ENCODE measurements around the gene STK33.

Gene STK33

DNA sequence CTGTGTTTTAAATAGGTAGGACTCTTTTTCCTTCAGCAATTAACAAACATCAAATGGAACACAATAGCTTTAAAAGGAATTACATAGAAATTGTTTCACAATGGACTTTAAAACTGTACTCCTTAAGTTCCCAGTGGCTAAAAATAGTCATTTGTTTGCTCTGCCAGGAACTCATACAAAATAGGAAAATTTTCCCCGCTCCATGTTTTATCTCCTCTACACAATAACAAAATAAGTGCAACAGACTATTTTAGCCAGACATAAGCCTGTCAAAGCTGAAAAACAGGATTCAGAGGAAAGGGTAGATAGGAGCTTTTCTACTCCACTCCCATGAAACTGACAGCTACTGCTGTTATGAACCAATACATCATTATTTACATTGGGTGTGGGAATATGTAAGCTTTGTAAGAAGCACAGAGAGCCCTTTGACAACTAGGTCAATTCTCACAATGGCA is 90.1 kb downstream of the STK33 start:
- Histone ChIP-seq H3K27me3 (replicated peaks; ENCODE audit: insufficient read depth, low read length) (no peaks in the 10 kb centered on the region), H3K4me2 (ENCODE audit: low read depth, low read length) (no peak overlapping the region), H4K20me1 (ENCODE audit: insufficient read depth, low read length) (no peaks in the 10 kb centered on the region), H3K36me3 (replicated peaks; ENCODE audit: insufficient read depth, low read length) (no peaks in the 10 kb centered on the region), H3K9me3 (replicated peaks; ENCODE audit: insufficient read depth, low read length) (no peaks in the 10 kb centered on the region), H3F3A (ENCODE audit: insufficient read depth, low read length) (no peaks in the 10 kb centered on the region), H2AFZ (ENCODE audit: low read length) (no peak overlapping the region), H3K79me2 (ENCODE audit: low read length) (no peaks in the 10 kb centered on the region), H3K4me1 (ENCODE audit: low read length) (no peaks in the 10 kb centered on the region), H3K9me2 (replicated peaks; ENCODE audit: insufficient read depth, low read length) (no peaks in the 10 kb centered on the region), H3K27ac (ENCODE audit: low read length) (no peak overlapping the region), H3K4me3 (ENCODE audit: low read length) (no peak overlapping the region), H3K9ac (ENCODE audit: low read length) (no peak overlapping the region)
- TF ChIP-seq EZH2 (optimal IDR thresholded peaks at IDR 0.05; ENCODE audit: low read depth, low read length): no peak
- TF ChIP-seq, protein P1, sequence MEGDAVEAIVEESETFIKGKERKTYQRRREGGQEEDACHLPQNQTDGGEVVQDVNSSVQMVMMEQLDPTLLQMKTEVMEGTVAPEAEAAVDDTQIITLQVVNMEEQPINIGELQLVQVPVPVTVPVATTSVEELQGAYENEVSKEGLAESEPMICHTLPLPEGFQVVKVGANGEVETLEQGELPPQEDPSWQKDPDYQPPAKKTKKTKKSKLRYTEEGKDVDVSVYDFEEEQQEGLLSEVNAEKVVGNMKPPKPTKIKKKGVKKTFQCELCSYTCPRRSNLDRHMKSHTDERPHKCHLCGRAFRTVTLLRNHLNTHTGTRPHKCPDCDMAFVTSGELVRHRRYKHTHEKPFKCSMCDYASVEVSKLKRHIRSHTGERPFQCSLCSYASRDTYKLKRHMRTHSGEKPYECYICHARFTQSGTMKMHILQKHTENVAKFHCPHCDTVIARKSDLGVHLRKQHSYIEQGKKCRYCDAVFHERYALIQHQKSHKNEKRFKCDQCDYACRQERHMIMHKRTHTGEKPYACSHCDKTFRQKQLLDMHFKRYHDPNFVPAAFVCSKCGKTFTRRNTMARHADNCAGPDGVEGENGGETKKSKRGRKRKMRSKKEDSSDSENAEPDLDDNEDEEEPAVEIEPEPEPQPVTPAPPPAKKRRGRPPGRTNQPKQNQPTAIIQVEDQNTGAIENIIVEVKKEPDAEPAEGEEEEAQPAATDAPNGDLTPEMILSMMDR (IDR thresholded peaks at IDR 0.05; ENCODE audit: low read length): no peak
- TF ChIP-seq EZH2phosphoT487 (IDR thresholded peaks at IDR 0.05; ENCODE audit: low read length): no peak
- no peak for DNase-seq

DNA sequence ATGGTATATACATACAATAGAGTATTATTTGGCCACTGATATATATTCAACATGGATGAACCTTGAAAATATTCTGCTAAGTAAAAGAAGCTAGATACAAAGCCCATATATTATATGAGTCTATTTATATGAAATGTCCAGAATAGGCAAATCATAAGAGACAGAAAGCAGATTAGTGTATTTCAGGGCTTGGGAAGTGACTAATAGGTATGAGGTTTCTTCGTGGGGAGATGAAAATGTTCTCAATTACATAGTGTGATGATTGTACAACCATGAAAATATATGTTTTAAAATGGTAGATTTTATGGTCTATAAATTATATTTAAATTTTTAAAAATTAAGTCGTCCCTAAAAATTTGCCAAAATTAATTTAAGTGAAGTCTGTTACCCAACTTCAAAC is 92.2 kb downstream of the STK33 start:
- no peak overlapping the region for H3K4me2 ChIP-seq (ENCODE audit: low read depth, low read length)
- no peak for DNase-seq
- no peaks in the 10 kb centered on the region for H3K36me3 ChIP-seq (replicated peaks; ENCODE audit: insufficient read depth, low read length)

DNA sequence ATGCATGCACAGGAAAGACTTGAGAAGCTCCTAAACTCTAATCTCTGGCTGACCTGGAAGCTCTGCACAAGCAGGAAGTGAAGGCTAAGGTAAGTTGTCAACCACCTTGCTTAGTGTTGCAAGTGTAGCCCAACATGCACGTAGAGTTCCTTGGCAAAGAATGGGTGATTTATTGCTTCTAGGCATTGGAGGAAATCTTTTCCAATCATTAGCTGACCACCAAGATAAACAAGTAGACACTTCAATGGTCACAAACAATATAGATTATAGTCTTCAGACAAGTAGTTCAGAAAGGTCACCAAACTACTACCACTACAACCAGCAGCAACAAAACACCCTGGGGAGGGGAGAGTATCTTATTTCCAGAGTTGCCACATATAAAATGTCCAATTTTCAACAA is 105.6 kb downstream of the STK33 start:
- Histone ChIP-seq H2AFZ (ENCODE audit: low read length) (no peak overlapping the region), H3K9ac (ENCODE audit: low read length) (no peak overlapping the region), H3K79me2 (ENCODE audit: low read length) (no peaks in the 10 kb centered on the region), H3K4me1 (ENCODE audit: low read length) (no peaks in the 10 kb centered on the region), H3K9me2 (replicated peaks; ENCODE audit: insufficient read depth, low read length) (no peaks in the 10 kb centered on the region), H3K36me3 (replicated peaks; ENCODE audit: insufficient read depth, low read length) (no peaks in the 10 kb centered on the region), H3K27ac (ENCODE audit: low read length) (no peak overlapping the region), H3K4me3 (ENCODE audit: low read length) (no peak overlapping the region), H3K9me3 (replicated peaks; ENCODE audit: insufficient read depth, low read length) (no peaks in the 10 kb centered on the region), H3K4me2 (ENCODE audit: low read depth, low read length) (no peak overlapping the region), H3F3A (ENCODE audit: insufficient read depth, low read length) (no peaks in the 10 kb centered on the region), H3K27me3 (replicated peaks; ENCODE audit: insufficient read depth, low read length) (no peaks in the 10 kb centered on the region), H4K20me1 (ENCODE audit: insufficient read depth, low read length) (no peaks in the 10 kb centered on the region)
- DNase-seq: no peak
- TF ChIP-seq, protein P1 (IDR thresholded peaks at IDR 0.05; ENCODE audit: low read length): no peak
- TF ChIP-seq EZH2phosphoT487 (IDR thresholded peaks at IDR 0.05; ENCODE audit: low read length) (no peak), EZH2 (optimal IDR thresholded peaks at IDR 0.05; ENCODE audit: low read depth, low read length) (no peak)

More for the DNA sequence above, 92.2 kb downstream of the STK33 start:
- H3K27me3 ChIP-seq (replicated peaks; ENCODE audit: insufficient read depth, low read length): no peaks in the 10 kb centered on the region
- no peak overlapping the region for H2AFZ ChIP-seq (ENCODE audit: low read length)
- no peak overlapping the region for H3K9ac ChIP-seq (ENCODE audit: low read length)
- no peak overlapping the region for H3K27ac ChIP-seq (ENCODE audit: low read length)
- H3F3A ChIP-seq (ENCODE audit: insufficient read depth, low read length): no peaks in the 10 kb centered on the region
- H4K20me1 ChIP-seq (ENCODE audit: insufficient read depth, low read length): no peaks in the 10 kb centered on the region
- no peak overlapping the region for H3K4me3 ChIP-seq (ENCODE audit: low read length)
- H3K4me1 ChIP-seq (ENCODE audit: low read length): no peaks in the 10 kb centered on the region
- no peaks in the 10 kb centered on the region for H3K9me2 ChIP-seq (replicated peaks; ENCODE audit: insufficient read depth, low read length)
- TF ChIP-seq EZH2 (optimal IDR thresholded peaks at IDR 0.05; ENCODE audit: low read depth, low read length) (no peak), EZH2phosphoT487 (IDR thresholded peaks at IDR 0.05; ENCODE audit: low read length) (no peak)
- TF ChIP-seq, protein P1 (IDR thresholded peaks at IDR 0.05; ENCODE audit: low read length): no peak
- H3K9me3 ChIP-seq (replicated peaks; ENCODE audit: insufficient read depth, low read length): no peaks in the 10 kb centered on the region
- 0 out of 2 replicates have a peak, but pooled peaks cover 2% of the 10 kb centered on the region for H3K79me2 ChIP-seq (ENCODE audit: low read length)
